ENCODE data around the gene DAPK1. TPM values are rescaled to one million over a fixed set of nuclear protein-coding genes. Genes with fewer than 3 reads are reported as not detected.

DAPK1 gene
- total and polyA plus RNA-seq, 11 donors: 1.0 to 52.5 (median 2.3) TPM

DNA sequence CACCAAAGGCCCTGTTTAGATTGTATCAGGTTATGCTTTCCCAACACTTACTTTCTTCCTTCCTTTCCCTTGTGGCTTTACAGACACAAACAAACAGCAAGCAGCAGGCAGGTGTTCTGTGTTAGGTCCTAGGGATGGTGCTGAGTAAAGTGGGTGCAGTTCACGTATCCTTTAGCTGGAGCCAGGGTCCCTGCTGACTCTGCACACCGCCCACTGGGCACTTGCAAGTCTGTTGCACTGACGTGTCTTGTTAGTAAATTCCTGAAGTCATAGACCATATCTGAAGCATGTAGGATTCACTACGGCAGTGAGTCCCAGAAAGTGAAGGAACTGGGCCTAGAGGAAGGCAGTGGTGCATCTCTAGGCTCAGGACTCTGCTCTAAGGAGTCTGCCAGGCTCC lies 96.5 kb downstream of the DAPK1 start:
- 90 to 93% (median 92%) methylated on average over 4 of the region's 4 CpGs for WGBS, 4 donors
- H3K27ac ChIP-seq: peak overlapping the region in 2 of 12 donors; percentile 72 to 77
- intact Hi-C loops (cut with DNase I): no loop called here

DNA sequence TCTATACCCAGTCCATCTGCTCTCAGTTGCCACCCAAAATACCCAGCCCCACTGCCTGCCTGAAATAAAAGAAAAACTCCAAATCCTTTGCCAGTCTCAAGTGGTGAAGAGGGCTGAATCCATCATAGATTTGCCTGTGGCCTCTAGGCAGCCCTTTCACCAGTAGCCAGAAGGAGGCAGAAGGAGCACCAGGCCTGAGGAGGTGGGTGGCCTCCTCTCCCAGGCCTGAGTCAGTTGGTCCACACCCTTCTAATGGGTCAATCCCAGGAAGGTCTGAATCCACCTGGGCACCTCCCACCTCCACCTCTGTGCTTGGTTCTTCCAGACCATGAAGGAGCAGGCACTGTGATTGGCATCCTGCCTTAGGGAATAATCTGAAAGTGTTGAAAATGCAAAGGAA lies 97.0 kb downstream of the DAPK1 start:
- no peaks in the 10 kb centered on the region for H3K36me3 ChIP-seq
- H3K9me3 ChIP-seq: no peaks in the 10 kb centered on the region
- ATAC-seq (no peak), DNase-seq (no peak)
- H3K27ac ChIP-seq: peak overlapping the region in 2 of 12 donors; percentile 72 to 77
- TF ChIP-seq, protein P1, sequence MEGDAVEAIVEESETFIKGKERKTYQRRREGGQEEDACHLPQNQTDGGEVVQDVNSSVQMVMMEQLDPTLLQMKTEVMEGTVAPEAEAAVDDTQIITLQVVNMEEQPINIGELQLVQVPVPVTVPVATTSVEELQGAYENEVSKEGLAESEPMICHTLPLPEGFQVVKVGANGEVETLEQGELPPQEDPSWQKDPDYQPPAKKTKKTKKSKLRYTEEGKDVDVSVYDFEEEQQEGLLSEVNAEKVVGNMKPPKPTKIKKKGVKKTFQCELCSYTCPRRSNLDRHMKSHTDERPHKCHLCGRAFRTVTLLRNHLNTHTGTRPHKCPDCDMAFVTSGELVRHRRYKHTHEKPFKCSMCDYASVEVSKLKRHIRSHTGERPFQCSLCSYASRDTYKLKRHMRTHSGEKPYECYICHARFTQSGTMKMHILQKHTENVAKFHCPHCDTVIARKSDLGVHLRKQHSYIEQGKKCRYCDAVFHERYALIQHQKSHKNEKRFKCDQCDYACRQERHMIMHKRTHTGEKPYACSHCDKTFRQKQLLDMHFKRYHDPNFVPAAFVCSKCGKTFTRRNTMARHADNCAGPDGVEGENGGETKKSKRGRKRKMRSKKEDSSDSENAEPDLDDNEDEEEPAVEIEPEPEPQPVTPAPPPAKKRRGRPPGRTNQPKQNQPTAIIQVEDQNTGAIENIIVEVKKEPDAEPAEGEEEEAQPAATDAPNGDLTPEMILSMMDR (IDR thresholded peaks at IDR 0.05): no peak
- no peak for TF ChIP-seq POLR2A (IDR thresholded peaks at IDR 0.05)
- H3K27me3 ChIP-seq: no peaks in the 10 kb centered on the region
- intact Hi-C loops (cut with DNase I): loop anchor here in 1 of 10 donors (5.0 kb wide), 1 partner anchor 53 kb away; no protein-coding TSS in a partner anchor
- no peak overlapping the region for H3K4me3 ChIP-seq
- H3K4me1 ChIP-seq: peaks cover 0 to 61% (median 16%) of the 10 kb centered on the region in 12 donors

More for the DNA sequence above, 96.5 kb downstream of the DAPK1 start:
- H3K9me3 ChIP-seq: no peaks in the 10 kb centered on the region
- no peaks in the 10 kb centered on the region for H3K36me3 ChIP-seq
- H3K4me3 ChIP-seq: no peak overlapping the region
- ATAC-seq: no peak
- TF ChIP-seq, protein P1 (IDR thresholded peaks at IDR 0.05): no peak
- TF ChIP-seq POLR2A (IDR thresholded peaks at IDR 0.05): no peak
- no peak for DNase-seq
- H3K27me3 ChIP-seq: no peaks in the 10 kb centered on the region
- H3K4me1 ChIP-seq: peaks cover 0 to 56% (median 16%) of the 10 kb centered on the region in 12 donors

DNA sequence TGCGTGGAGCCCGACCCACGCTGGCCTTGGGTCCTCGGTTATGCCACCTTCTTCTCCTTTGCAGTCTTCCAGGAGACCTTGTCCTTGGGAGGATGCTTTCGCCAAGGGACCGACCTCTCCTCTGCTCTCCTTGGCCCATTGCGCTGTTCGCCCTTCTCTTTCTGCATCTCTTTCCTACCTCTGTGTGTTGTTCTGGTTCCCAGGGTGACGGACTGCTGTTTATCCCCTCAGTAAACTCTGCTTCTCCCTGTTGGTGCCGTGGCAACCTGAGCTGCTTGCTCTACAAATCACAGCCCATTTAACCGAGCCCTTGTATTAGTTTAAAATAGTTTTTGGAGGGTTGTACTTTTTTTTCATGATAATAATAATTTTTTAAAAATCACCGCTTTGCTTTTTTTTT lies 97.9 kb downstream of the DAPK1 start:
- TF ChIP-seq POLR2A (IDR thresholded peaks at IDR 0.05): no peak
- TF ChIP-seq, protein P1 (IDR thresholded peaks at IDR 0.05): no peak
- Histone ChIP-seq H3K27ac (peak overlapping the region in 1 of 12 donors; percentile 72), H3K4me3 (no peak overlapping the region), H3K9me3 (no peaks in the 10 kb centered on the region), H3K27me3 (no peaks in the 10 kb centered on the region), H3K4me1 (peaks cover 0 to 70% (median 20%) of the 10 kb centered on the region in 12 donors), H3K36me3 (no peaks in the 10 kb centered on the region)
- DNase-seq (no peak), ATAC-seq (peak in 1 of 4 donors; percentile 24)
- intact Hi-C loops (cut with DNase I): loop anchor here in 1 of 10 donors (5.0 kb wide), 1 partner anchor 52 kb away; no protein-coding TSS in a partner anchor
- 82 to 86% (median 84%) methylated on average over 12 of the region's 12 CpGs for WGBS, 4 donors

DNA sequence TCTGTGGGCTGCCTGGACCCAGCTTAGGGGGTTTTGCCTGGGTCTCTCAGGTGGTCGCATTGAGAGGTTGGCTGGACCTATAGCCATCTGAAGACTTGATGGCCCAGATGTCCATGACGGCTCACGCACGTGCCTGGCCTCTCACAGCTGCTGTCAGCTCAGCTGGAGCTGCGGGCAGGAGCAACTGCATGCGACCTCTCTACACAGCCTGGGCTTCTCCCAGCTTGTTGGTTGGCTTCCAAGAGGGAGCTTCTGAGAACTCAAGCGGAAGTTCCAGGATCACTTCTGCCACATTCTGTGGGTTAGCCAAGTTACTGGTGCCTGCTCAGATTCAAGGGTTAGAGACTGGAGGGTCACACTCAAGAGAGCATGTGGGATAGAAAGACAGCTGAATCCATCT lies 99.2 kb downstream of the DAPK1 start:
- Histone ChIP-seq H3K4me1 (peaks cover 0 to 83% (median 20%) of the 10 kb centered on the region in 12 donors), H3K27me3 (no peaks in the 10 kb centered on the region), H3K27ac (peak overlapping the region in 2 of 12 donors; percentile 18 to 72), H3K4me3 (no peak overlapping the region), H3K9me3 (no peaks in the 10 kb centered on the region), H3K36me3 (no peaks in the 10 kb centered on the region)
- TF ChIP-seq, protein P1 (IDR thresholded peaks at IDR 0.05): no peak
- no peak for TF ChIP-seq POLR2A (IDR thresholded peaks at IDR 0.05)
- WGBS, 4 donors: 33 to 62% (median 49%) methylated on average over 6 to 7 of the region's 7 CpGs
- peak; percentile 23 to 69 (median 38) for DNase-seq
- intact Hi-C loops (cut with DNase I): loop anchor here in 1 of 10 donors (5.0 kb wide), 1 partner anchor 50 kb away; no protein-coding TSS in a partner anchor
- ATAC-seq: peak; percentile 25 to 40 (median 30)
